IMR-90 (cell line): ENCODE results near the gene ZFHX3. TPM values are rescaled to one million over a fixed set of nuclear protein-coding genes. Genes with fewer than 3 reads are reported as not detected.

Experiments
- ATAC-seq: fragments of 200-7000 bp; cut with Tn5 transposase; 2 replicates; pipeline ENCODE4 v1.9.1; 2020; ENCODE audit warnings: low read depth, mild to moderate bottlenecking, moderate library complexity
- BruUV-seq: library from RNA; stranded (reverse); fragments of 400-500 nt; replicated peaks from 2 replicates; lab custom pipeline; 2021; lab: Mats Ljungman, UMichigan
- CTCF ChIA-PET: fragments of 300-600 bp; formaldehyde crosslinking; extraction: SDS; loops from one replicate; lab custom pipeline; 2021; ENCODE audit warnings: antibody characterized with exemption; lab: Yijun Ruan, JAX
- POLR2A ChIA-PET: fragments of 300-600 bp; sonication (Branson Sonifier 250); formaldehyde crosslinking; loops from one replicate; lab custom pipeline; 2022; ENCODE audit warnings: antibody characterized with exemption; ENCODE audit not compliant: unreplicated experiment; lab: Charles Lee
- DNase-seq: peaks from one replicate; pipeline ENCODE4 v3.0.0; 2013
- H2AFZ ChIP-seq: replicated peaks from 2 replicates; pipeline ENCODE3; 2013; ENCODE audit warnings: low read length, mild to moderate bottlenecking; ENCODE audit not compliant: poor library complexity
- H2AK5ac ChIP-seq: 2 replicates; pipeline ENCODE4 v1.6.1; 2013; ENCODE audit warnings: low read depth, low read length, inconsistent platforms
- H2AK9ac ChIP-seq: replicated peaks from 2 replicates; pipeline ENCODE3; 2013; ENCODE audit warnings: mild to moderate bottlenecking, low read depth, low read length, moderate library complexity; ENCODE audit not compliant: poor library complexity
- H2BK120ac ChIP-seq: 2 replicates; pipeline ENCODE4 v1.6.1; 2013; ENCODE audit warnings: low read depth, low read length, inconsistent platforms
- H2BK15ac ChIP-seq: 3 replicates; pipeline ENCODE4 v1.6.1; 2013; ENCODE audit warnings: low read depth, low read length, inconsistent platforms
- H2BK20ac ChIP-seq: 2 replicates; pipeline ENCODE4 v1.6.1; 2013; ENCODE audit warnings: low read depth, mild to moderate bottlenecking, inconsistent platforms, low read length, moderate library complexity
- H2BK5ac ChIP-seq: 2 replicates; pipeline ENCODE4 v1.6.1; 2013; ENCODE audit warnings: mild to moderate bottlenecking, low read depth, low read length, inconsistent platforms; ENCODE audit not compliant: poor library complexity, severe bottlenecking
- H3K14ac ChIP-seq: replicated peaks from 2 replicates; pipeline ENCODE4 v1.6.1; 2013; ENCODE audit warnings: low read depth, low read length, inconsistent platforms
- H3K18ac ChIP-seq: 2 replicates; pipeline ENCODE4 v1.6.1; 2013; ENCODE audit warnings: low read depth, low read length, control low read depth
- H3K23ac ChIP-seq: 2 replicates; pipeline ENCODE4 v1.6.1; 2013; ENCODE audit warnings: low read depth, low read length, inconsistent platforms
- H3K27ac ChIP-seq: 2 replicates; pipeline ENCODE4 v1.5.1; 2013; ENCODE audit warnings: mild to moderate bottlenecking, control low read depth, low read length; ENCODE audit not compliant: insufficient read depth
- H3K27me3 ChIP-seq: 2 replicates; pipeline ENCODE4 v1.6.1; 2013; ENCODE audit warnings: low read length; ENCODE audit not compliant: control insufficient read depth, insufficient read depth
- H3K36me3 ChIP-seq: 2 replicates; pipeline ENCODE4 v1.6.1; 2013; ENCODE audit warnings: low read length, mixed read lengths; ENCODE audit not compliant: control insufficient read depth, insufficient read depth
- H3K4ac ChIP-seq: 2 replicates; pipeline ENCODE4 v1.6.1; 2013; ENCODE audit warnings: low read depth, low read length, inconsistent platforms
- H3K4me1 ChIP-seq: 2 replicates; pipeline ENCODE4 v1.6.1; 2013; ENCODE audit warnings: low read length, mixed read lengths; ENCODE audit not compliant: control insufficient read depth, insufficient read depth
- H3K4me2 ChIP-seq: 2 replicates; pipeline ENCODE4 v1.6.1; 2013; ENCODE audit warnings: low read depth, mild to moderate bottlenecking, control low read depth, low read length, moderate library complexity
- H3K4me3 ChIP-seq: 2 replicates; pipeline ENCODE4 v1.5.1; 2013; ENCODE audit warnings: low read depth, mild to moderate bottlenecking, control low read depth, low read length, moderate library complexity; ENCODE audit not compliant: insufficient read depth
- H3K56ac ChIP-seq: 2 replicates; pipeline ENCODE4 v1.6.1; 2013; ENCODE audit warnings: low read length, inconsistent platforms; ENCODE audit not compliant: insufficient read depth; ENCODE audit errors: extremely low read depth
- H3K79me1 ChIP-seq, 2 experiments: 2 replicates each; pipeline ENCODE4 v1.6.1; 2013; ENCODE audit warnings: low read length in 2 of 2, inconsistent platforms in 1 of 2, low read depth in 1 of 2
- H3K9ac ChIP-seq: 2 replicates; pipeline ENCODE4 v1.6.1; 2013; ENCODE audit warnings: low read depth, low read length, control low read depth
- H3K9me1 ChIP-seq: 2 replicates; pipeline ENCODE4 v1.6.1; 2013; ENCODE audit warnings: low read length, inconsistent platforms; ENCODE audit not compliant: insufficient read depth
- H3K9me3 ChIP-seq: 2 replicates; pipeline ENCODE4 v1.6.1; 2013; ENCODE audit warnings: low read length; ENCODE audit not compliant: control insufficient read depth, insufficient read depth
- H4K20me1 ChIP-seq: 2 replicates; pipeline ENCODE4 v1.6.1; 2013; ENCODE audit warnings: low read length, inconsistent platforms; ENCODE audit not compliant: insufficient read depth
- H4K5ac ChIP-seq: 2 replicates; pipeline ENCODE4 v1.6.1; 2013; ENCODE audit warnings: mild to moderate bottlenecking, low read depth, low read length, control low read depth
- H4K8ac ChIP-seq, 2 experiments: 2 replicates each; pipeline ENCODE4 v1.6.1; 2013; ENCODE audit warnings: low read depth in 2 of 2, low read length in 2 of 2, control low read depth in 1 of 2, inconsistent platforms in 1 of 2
- H4K91ac ChIP-seq: 2 replicates; pipeline ENCODE4 v1.6.1; 2013; ENCODE audit warnings: low read depth, low read length, inconsistent platforms; ENCODE audit not compliant: insufficient read depth
- BHLHE40 ChIP-seq: fragments of 150-350 bp; IDR thresholded peaks from 2 replicates; pipeline ENCODE4 v1.6.1; 2016; ENCODE audit warnings: mild to moderate bottlenecking, low read depth, low read length
- CHD1 ChIP-seq: IDR thresholded peaks from 2 replicates; pipeline ENCODE4 v1.6.1; 2012; ENCODE audit warnings: low read depth, low read length, improper control_type of control experiment
- CTCF ChIP-seq: conservative IDR thresholded peaks from 2 replicates; pipeline ENCODE4 v1.5.1; 2012; ENCODE audit warnings: mild to moderate bottlenecking, low read depth, low read length, improper control_type of control experiment
- FOS ChIP-seq: fragments of 150-350 bp; IDR thresholded peaks from 2 replicates; pipeline ENCODE4 v1.6.1; 2016; ENCODE audit warnings: low read depth, low read length
- MAFK ChIP-seq: IDR thresholded peaks from 2 replicates; pipeline ENCODE4 v1.6.1; 2012; ENCODE audit warnings: low read depth, low read length, improper control_type of control experiment
- MXI1 ChIP-seq: IDR thresholded peaks from 2 replicates; pipeline ENCODE4 v1.6.1; 2012; ENCODE audit warnings: low read depth, mild to moderate bottlenecking, low read length, moderate library complexity, borderline replicate concordance
- NFE2L2 ChIP-seq: fragments of 150-350 bp; IDR thresholded peaks from 2 replicates; pipeline ENCODE4 v1.6.1; 2016; ENCODE audit warnings: low read depth, mild to moderate bottlenecking, low read length
- POLR2A ChIP-seq: IDR thresholded peaks from 2 replicates; pipeline ENCODE4 v1.6.1; 2012; ENCODE audit warnings: mild to moderate bottlenecking, low read depth, low read length
- RAD21 ChIP-seq: IDR thresholded peaks from 2 replicates; pipeline ENCODE4 v1.6.1; 2012; ENCODE audit warnings: low read length, improper control_type of control experiment
- RCOR1 ChIP-seq: IDR thresholded peaks from 2 replicates; pipeline ENCODE4 v1.6.1; 2012; ENCODE audit warnings: mild to moderate bottlenecking, low read length, improper control_type of control experiment; ENCODE audit not compliant: insufficient replicate concordance
- RFX5 ChIP-seq: IDR thresholded peaks from 2 replicates; pipeline ENCODE4 v1.8.0; 2012; ENCODE audit warnings: low read depth, mild to moderate bottlenecking, low read length, moderate library complexity
- SMC3 ChIP-seq: fragments of 150-350 bp; IDR thresholded peaks from 2 replicates; pipeline ENCODE4 v1.6.1; 2016; ENCODE audit warnings: low read depth, mild to moderate bottlenecking, antibody characterized with exemption, low read length, moderate library complexity
- USF2 ChIP-seq: fragments of 150-350 bp; IDR thresholded peaks from 2 replicates; pipeline ENCODE4 v1.6.1; 2017; ENCODE audit warnings: mild to moderate bottlenecking, antibody characterized with exemption, low read length, low read depth
- WGBS, 2 experiments: methylation state at CpG; one replicate each; pipeline versions ENCODE4 v1.1.5 to v1.1.7; 2013; ENCODE audit warnings: missing lambda C conversion rate in 2 of 2; ENCODE audit not compliant: insufficient read length in 1 of 2; ENCODE audit errors: extremely low coverage in 2 of 2; 5-methylcytosine and 5-hydroxymethylcytosine counted together
- dilution Hi-C: fragments of 300-500 bp; cut with HindIII; formaldehyde crosslinking; loops from one replicate; pipeline ENCODE4 v1.14.3; 2018; ENCODE audit warnings: low sequenced_read_pairs; ENCODE audit not compliant: unreplicated experiment
- in situ Hi-C: fragments of 300-500 bp; cut with MboI; formaldehyde crosslinking; loops from 3 replicates; pipeline ENCODE4 v1.14.3; 2019; ENCODE audit warnings: low sequenced_read_pairs, inconsistent platforms, mixed read lengths
- intact Hi-C: fragments of 100-400 bp; cut with micrococcal nuclease; formaldehyde crosslinking; loops from 2 replicates; pipeline ENCODE4 v1.10.0; 2022
- polyA plus RNA-seq, 3 experiments: library from polyadenylated mRNA; depleted of rRNA; stranded (reverse); fragments of >200 nt; gene quantifications; 2 replicates each; pipeline ENCODE4 v1.2.3, GENCODE V29; 2012; ENCODE audit warnings: low replicate concordance in 1 of 3
- total RNA-seq: library from RNA; depleted of rRNA; stranded (reverse); fragments of >200 nt; gene quantifications from 2 replicates; pipeline ENCODE4 v1.2.3, GENCODE V29; 2012

Gene ZFHX3
- total and polyA plus RNA-seq, 2 of the 4 experiments (the other 2 are of a cell fraction) = 1.4 to 1.7 TPM

GRCh38 chr16:73048292-73049080 lies 558 bp upstream of the ZFHX3 start (continued):
- TF ChIP-seq MXI1 = no peak

- Histone ChIP-seq H3K36me3 (no peaks in the 10 kb centered on the region), H4K5ac (peak overlapping the region; percentile 68), H3K9ac (peak overlapping the region; percentile 68), H3K4me3 (peak overlapping the region; percentile 53), H2BK5ac (peak overlapping the region; percentile 82), H3K4me1 (peaks cover 53% of the 10 kb centered on the region), H3K27ac (peak overlapping the region; percentile 75), H3K56ac (peak overlapping the region; percentile 76), H3K14ac (peak overlapping the region; percentile 82), H2AK9ac (peak overlapping the region; percentile 91), H3K9me3 (no peaks in the 10 kb centered on the region), H2BK20ac (peak overlapping the region; percentile 81; the same call in 1 of the 2 replicates), H2BK15ac (peak overlapping the region; percentile 66; the same call in 1 of the 3 replicates), H4K20me1 (peaks cover 35% of the 10 kb centered on the region; the same call in 1 of the 2 replicates), H2BK120ac (peak overlapping the region; percentile 80), H4K91ac (peak overlapping the region; percentile 85), H3K79me1 (peaks cover 45 to 84% of the 10 kb centered on the region in 2 experiments), H4K8ac (peak overlapping the region; percentile 65 to 90; a peak in 3 of 4 replicates), H2AK5ac (peak overlapping the region; percentile 86; the same call in 1 of the 2 replicates), H3K4me2 (peak overlapping the region; percentile 91), H3K9me1 (peaks cover 21% of the 10 kb centered on the region; the same call in 1 of the 2 replicates), H3K23ac (peak overlapping the region; percentile 95), H3K4ac (peak overlapping the region; percentile 95), H3K27me3 (no peaks in the 10 kb centered on the region), H3K18ac (peak overlapping the region; percentile 51), H2AFZ (peak overlapping the region; percentile 78)
- no TSS peak for BruUV-seq
- dilution Hi-C loops (loop anchor here (25.0 kb wide), 1 partner anchor 110 kb away; no protein-coding TSS in a partner anchor), intact Hi-C loops (no loop called here), in situ Hi-C loops (no loop called here)
- WGBS, 2 experiments = no CpG with 5 or more reads among the region's 6 CpGs
- POLR2A ChIA-PET = no interaction called here
- CTCF ChIA-PET = interaction anchor here (0.5 to 1.2 kb wide), 2 partner anchors 129 to 215 kb away, joined by 4 to 7 read pairs; no protein-coding TSS in a partner anchor
- DNase-seq (peak; percentile 57), ATAC-seq (peak; percentile 35)
- TF ChIP-seq USF2 (no peak), POLR2A (no peak), CHD1 (no peak), SMC3 (no peak), NFE2L2 (no peak), CTCF (no peak), MAFK (no peak), RAD21 (no peak), BHLHE40 (no peak), RFX5 (no peak), FOS (no peak), RCOR1 (no peak), MXI1 (no peak)
Observed at GRCh38 chr16:73047221-73047535, 750 bp downstream of the ZFHX3 start.
